Daoy (cell line): ENCODE data around the gene CADPS2. TPM values are rescaled to one million over a fixed set of nuclear protein-coding genes. Genes with fewer than 3 reads are reported as not detected.
"Not testable (repeated sequence)": the region's sequence is repeated elsewhere in the genome, so short reads cannot be mapped to it uniquely, and the experiment has no call there.

Source experiments
- DNase-seq: peaks from one replicate; pipeline ENCODE4 v3.0.0-alpha.2; 2015; ENCODE audit warnings: low read depth
- total RNA-seq: library from RNA; depleted of rRNA; stranded (reverse); fragments of >200 nt; shearing (Covaris generic); gene quantifications from 2 replicates; pipeline ENCODE4 v1.2.3, GENCODE V29; 2014; rRNA removed

Gene CADPS2
- total RNA-seq, 1 experiment from 2014 or later: 12.2 TPM

DNA sequence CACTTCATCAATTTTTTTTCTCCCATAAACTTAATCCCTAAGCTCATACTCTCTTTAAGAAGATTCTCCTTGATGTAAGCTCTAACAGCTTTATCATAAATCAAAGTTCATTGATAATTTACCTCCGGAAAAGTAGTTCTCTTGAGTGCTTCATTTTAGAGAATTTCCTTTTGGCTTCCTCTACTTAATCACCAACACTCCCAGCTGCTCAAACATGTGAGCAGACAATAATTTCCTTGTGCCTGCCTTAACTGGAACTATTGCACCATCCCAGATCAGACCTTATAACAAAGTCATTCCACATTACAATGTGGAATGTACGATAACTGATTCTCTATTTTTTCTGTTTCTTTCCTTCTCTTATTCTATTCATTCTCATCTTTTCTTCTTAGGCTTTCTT lies 587.6 kb downstream of the CADPS2 start:
- no peak for DNase-seq

DNA sequence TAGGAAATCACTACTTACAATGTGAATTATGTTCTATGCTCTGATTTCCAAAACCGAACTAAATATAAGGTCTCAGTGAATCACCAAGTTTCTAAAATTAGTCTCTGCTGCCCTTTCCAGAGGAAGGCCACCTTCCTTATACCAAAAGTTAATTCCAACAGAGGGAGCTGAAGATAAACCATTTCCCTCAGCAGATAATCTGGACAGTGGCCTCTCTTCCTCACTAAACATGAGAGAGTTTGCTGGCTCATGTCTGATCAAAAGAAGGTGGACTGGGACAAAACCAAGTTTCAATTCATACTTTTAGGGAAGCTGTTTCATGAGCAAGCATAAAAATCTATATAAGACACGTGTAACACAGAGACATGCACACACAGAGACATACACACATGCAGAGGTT lies 588.1 kb downstream of the CADPS2 start:
- no peak for DNase-seq

GRCh38 chr7:122291189-122291588 lies 595.1 kb downstream of the CADPS2 start:
- no peak for DNase-seq

GRCh38 chr7:122290476-122290875 lies 595.8 kb downstream of the CADPS2 start:
- DNase-seq: no peak

DNA sequence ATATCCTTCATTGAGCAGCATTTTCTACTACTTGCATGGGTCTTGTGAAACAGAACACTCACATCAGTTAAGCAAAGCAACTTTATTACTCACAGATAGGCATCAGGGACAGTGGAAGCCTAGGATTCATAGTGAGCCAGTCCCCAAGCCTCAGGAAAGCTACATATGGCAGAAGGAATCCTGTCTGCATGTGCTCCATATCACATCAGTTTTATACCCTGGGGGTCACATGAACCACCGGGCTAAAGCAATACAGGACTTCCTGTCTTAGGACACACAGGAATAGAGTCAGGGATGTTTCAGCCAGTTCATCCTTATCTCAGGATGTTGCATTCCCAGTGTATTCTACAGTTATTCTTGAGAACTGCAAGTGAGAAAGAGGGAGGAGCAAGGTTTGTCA lies 596.8 kb downstream of the CADPS2 start:
- no peak for DNase-seq

- not testable (repeated sequence) for DNase-seq
Measured at GRCh38 chr7:122284608-122285007, 601.7 kb downstream of the CADPS2 start.

GRCh38 chr7:122273117-122273516 lies 613.1 kb downstream of the CADPS2 start:
- no peak for DNase-seq

GRCh38 chr7:122269241-122269640 lies 617.0 kb downstream of the CADPS2 start:
- peak; percentile 66 for DNase-seq

Other genes starting within 250 kb of the CADPS2 start
- not detected in 2 replicates for gene RNF133, start 187.3 kb downstream of the CADPS2 start, total RNA-seq
- 0.54 TPM in 1 of 2 replicates, not detected in the other for gene RNF148, start 183.5 kb downstream of the CADPS2 start, total RNA-seq
- gene TAS2R16, start 109.2 kb upstream of the CADPS2 start, total RNA-seq: not detected in 2 replicates